Dermis lymphatic vessel endothelial cell (primary cell): ENCODE results near the gene HBD. TPM values are rescaled to one million over a fixed set of nuclear protein-coding genes. Genes with fewer than 3 reads are reported as not detected.

Experiments
- total RNA-seq: library from RNA; depleted of rRNA; stranded (reverse); fragments of >200 nt; gene quantifications from 2 replicates; pipeline ENCODE4 v1.2.1, GENCODE V29; 2014

The HBD gene
- total RNA-seq = not detected in 2 replicates

GRCh38 chr11:5234381-5234834 lies at the start of gene HBD:
Gene HBD, minus strand, starts transcription at chr11:5234483. Its CDS starts 50 bp downstream, at chr11:5234433.

GRCh38 chr11:5269715-5270147 lies 35.4 kb upstream of the HBD start, which contains the start of gene HBE1:
Gene HBE1, minus strand, starts transcription at chr11:5269945. Its CDS starts 55 bp downstream, at chr11:5269890.

GRCh38 chr11:5254646-5255413 lies 20.5 kb upstream of the HBD start, which contains the start of gene HBG2:
Gene HBG2, minus strand, starts transcription at chr11:5254781. Its CDS starts 53 bp downstream, at chr11:5254728.

GRCh38 chr11:5249807-5250396 lies 15.6 kb upstream of the HBD start, which contains the start of gene HBG1:
Gene HBG1, minus strand, starts transcription at chr11:5249857. Its CDS starts 53 bp downstream, at chr11:5249804.

GRCh38 chr11:5226732-5227310 lies 7.5 kb downstream of the HBD start, which contains the start of gene HBB:
Gene HBB, minus strand, starts transcription at chr11:5227071. Its CDS starts 50 bp downstream, at chr11:5227021.

GRCh38 chr11:5200582-5200981 lies 33.7 kb downstream of the HBD start, which contains the start of gene OR51V1:
Gene OR51V1, minus strand, starts transcription at chr11:5200682. Its CDS starts 0 bp downstream, at chr11:5200682.

Other genes with a start within 250 kb of the HBD start
- gene OR51L1, start 239.6 kb downstream of the HBD start, total RNA-seq = not detected in 2 replicates
- not detected in 2 replicates for gene OR52J3, start 188.0 kb downstream of the HBD start, total RNA-seq
- not detected in 2 replicates for gene OR52E2, start 174.9 kb downstream of the HBD start, total RNA-seq
- not detected in 2 replicates for gene OR52E1, start 164.9 kb downstream of the HBD start, total RNA-seq
- gene OR52A5, start 96.1 kb downstream of the HBD start, total RNA-seq = not detected in 2 replicates
- not detected in 2 replicates for gene OR52A1, start 79.7 kb downstream of the HBD start, total RNA-seq
- not detected in 2 replicates for gene OR51V1, start 33.8 kb downstream of the HBD start, total RNA-seq
- gene HBB, start 7.4 kb downstream of the HBD start, total RNA-seq = not detected in 2 replicates
- not detected in 2 replicates for gene HBG1, start 15.4 kb upstream of the HBD start, total RNA-seq
- not detected in 2 replicates for gene HBG2, start 20.3 kb upstream of the HBD start, total RNA-seq
- gene HBE1, start 35.5 kb upstream of the HBD start, total RNA-seq = not detected in 2 replicates
- not detected in 2 replicates for gene OR51B4, start 67.5 kb upstream of the HBD start, total RNA-seq
- not detected in 2 replicates for gene OR51B2, start 89.8 kb upstream of the HBD start, total RNA-seq
- gene OR51B5, start 109.0 kb upstream of the HBD start, total RNA-seq = 0.09 TPM in 1 of 2 replicates, not detected in the other
- not detected in 2 replicates for gene OR51B6, start 117.0 kb upstream of the HBD start, total RNA-seq
- not detected in 2 replicates for gene OR51M1, start 149.3 kb upstream of the HBD start, total RNA-seq
- gene OR51Q1, start 187.6 kb upstream of the HBD start, total RNA-seq = not detected in 2 replicates
- not detected in 2 replicates for gene OR51I1, start 207.0 kb upstream of the HBD start, total RNA-seq
- not detected in 2 replicates for gene OR51I2, start 214.8 kb upstream of the HBD start, total RNA-seq